Erythroblast (primary cell): Measurements from ENCODE around the gene NR2F1-AS1.

ENCODE experiments used
- GATA1 ChIP-seq: IDR thresholded peaks from 2 replicates; pipeline ENCODE4 v1.6.1; 2011; ENCODE audit warnings: low read depth, mild to moderate bottlenecking, control low read depth, low read length, moderate library complexity
- POLR2A ChIP-seq: IDR thresholded peaks from 2 replicates; pipeline ENCODE4 v1.6.1; 2011; ENCODE audit warnings: mild to moderate bottlenecking, low read length

DNA sequence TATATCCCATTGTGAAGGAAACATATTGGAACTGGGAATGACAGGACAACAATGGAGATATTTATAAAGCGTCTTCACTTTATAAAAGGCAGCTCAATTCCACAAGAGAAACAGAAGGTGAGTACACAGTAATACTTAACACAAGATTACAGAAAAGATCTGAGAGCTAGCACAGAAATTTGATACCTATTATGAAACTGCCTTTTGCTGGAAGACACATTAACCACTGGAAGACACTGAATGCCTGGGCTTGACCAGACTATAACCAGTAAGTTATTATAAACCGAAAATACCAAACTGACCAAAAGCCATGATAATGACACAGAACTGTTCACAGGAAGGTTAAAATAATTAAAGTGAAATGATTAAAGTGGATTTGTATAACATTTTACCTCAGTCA, 195.4 kb downstream of the NR2F1-AS1 start:
- TF ChIP-seq POLR2A (no peak), GATA1 (no peak)
